GM04504 (cell line): ENCODE results near the gene EMILIN3.
A peak's percentile ranks its signal among the peaks of the same experiment; 100 is the strongest.

ENCODE experiments used
- DNase-seq: peaks from one replicate; pipeline ENCODE4 v3.0.0-alpha.2; 2012; ENCODE audit warnings: low read depth

Gene EMILIN3

DNA sequence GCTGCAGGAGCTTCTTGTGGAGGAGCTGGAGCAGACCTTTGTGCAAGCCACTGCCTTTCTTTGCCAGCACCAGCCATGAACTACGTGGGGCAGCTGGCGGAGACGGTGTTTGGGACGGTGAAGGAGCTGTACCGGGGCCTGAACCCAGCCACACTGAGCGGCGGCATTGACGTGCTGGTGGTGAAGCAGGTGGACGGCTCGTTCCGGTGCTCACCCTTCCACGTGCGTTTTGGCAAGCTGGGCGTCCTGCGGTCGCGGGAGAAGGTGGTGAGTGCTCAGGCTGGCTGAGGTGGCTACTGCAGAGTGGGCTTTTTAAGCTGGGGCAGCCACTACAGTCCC, 20.9 kb downstream of the EMILIN3 start:
- no peak for DNase-seq

DNA sequence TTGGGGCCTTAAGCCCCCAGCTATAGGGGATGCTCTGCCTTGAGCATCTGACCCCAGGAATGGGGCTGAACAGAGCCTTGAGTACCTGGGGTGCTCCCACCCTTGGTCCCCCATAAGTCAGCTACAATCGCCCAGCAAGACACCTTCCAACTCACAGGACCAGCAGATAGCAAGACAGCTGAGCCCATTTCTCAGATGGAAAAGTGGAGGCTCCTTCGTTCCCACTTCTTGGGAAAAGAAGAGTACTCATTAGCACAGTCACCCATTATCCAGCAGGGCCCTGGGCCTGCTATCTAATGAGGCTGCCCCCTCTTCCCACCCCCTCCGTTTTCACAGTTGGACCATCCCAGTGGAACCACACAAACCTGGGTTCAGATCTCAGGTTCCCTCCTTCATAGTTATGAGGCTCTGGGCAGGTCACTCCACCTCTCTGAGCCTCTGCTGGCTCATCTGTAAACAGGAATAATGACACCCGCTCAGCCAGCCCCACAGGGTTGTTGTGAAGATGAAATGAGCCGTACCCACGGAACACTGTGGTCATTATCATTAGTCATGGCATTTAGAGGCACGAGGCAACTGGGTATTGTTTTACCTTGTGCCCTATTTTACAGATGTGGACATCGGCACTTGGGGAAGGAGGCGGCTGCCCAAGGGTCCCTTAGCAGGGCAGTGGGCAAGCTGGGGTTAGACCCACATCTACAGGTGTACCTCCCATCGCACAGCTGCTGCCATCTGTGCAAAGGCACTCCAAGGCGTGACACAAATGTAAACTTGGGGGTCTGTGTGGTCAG, 21.5 kb downstream of the EMILIN3 start:
- DNase-seq = no peak

DNA sequence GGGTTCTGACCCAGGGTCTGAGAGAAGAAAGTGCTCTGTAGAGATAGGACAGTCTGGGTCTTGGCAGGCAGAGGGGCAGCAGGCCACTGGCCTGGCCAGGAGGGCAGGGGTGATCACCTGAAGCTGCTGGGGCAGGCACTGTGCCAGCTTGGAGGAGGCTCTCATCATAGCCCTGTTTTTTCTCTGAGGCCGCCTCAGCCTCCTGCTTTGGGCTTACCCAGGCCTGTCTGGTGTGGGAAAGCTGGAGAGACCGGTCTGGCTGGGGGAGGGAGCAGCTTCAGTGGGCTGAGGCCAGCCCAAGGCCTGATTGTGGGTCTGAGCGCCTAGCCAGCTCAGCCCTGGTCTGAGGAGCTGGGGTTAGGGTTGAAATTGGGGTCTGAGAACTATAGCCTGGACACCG, 22.1 kb downstream of the EMILIN3 start:
- DNase-seq = no peak

DNA sequence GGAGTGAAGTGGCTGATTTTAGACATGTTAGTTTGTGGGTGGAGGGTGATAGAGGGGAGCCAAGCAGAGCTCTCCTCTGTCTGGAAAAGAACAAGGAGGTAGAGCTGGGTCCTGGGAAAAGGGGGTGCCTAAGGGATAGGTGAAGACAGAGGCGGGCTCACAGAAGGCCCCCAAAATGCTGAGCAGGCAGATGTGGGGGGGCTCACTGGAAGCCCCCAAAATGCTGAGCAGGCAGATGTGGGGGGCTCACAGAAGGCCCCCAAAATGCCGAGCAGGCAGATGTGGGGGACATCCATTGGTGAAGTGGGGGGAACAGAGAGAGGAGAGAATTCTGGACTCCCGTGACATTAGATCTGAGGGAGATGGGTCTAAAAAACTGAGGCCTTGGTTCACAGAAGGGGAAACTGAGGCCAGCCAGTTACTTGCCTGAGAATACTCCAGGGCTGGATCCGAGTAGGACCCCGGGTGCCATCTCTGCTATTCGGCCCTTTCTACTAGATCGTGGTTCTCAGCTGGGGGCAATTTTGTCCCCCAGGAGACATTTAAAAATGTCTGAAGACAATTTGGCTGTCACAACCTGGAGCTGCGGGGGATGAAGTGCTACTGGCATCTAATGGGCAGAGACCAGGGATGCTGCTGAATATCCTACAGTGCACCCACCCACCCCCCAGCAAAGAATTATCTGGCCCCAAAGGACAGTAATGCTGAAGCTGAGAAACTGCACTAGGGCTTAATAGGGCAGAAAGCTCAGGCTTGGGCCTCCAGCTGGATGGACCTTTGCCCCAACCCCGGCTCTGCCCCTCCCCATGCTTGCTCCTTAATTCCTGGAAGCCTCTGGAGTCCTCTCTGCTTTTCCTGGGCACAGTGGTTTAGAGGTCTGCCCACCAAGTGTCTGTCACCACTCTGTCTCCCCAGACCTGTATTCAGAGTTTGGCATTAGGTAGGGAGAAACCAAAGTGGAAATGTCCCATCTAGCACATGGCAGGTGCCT, 23.8 kb downstream of the EMILIN3 start:
- no peak for DNase-seq

DNA sequence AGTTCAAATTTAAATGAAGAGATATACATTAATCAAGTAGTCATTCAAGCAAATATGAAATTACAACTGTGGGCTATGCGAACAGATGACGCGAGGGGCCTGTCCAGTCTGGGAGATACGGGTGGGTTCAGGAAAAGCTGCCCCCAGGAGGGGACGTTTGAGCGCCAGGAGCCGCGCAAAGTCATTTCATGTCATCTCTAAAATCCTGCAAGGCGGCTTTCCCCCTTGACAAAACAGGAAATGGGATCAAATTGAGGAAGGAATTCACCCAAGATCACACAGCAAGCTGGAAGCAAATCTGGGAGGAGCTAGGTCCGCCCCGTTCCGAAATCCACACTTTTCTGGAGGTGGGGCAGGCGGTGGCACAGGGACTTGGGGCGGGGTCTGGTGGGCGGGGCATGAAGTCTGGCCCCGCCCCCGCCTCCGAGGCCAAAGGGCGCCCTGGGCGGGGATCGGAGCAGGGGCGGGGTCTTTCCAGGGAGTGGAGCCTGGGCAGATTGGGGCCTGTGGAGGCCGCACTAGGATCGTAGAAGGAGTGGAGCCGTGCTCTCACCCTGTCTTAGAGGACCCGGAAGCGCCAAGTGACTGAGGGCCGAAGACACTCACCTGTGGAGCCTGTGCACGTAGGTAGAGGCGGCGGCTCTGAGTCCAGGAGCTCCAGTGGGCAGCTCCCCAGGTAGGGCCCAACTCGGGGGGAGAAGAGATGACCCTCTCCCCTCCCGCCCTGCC, 26.1 kb downstream of the EMILIN3 start, which contains the start of gene LPIN3:
Gene LPIN3, plus strand, starts transcription at position 495 of the 729 bp plus-strand sequence. CDS start 4,983 bp downstream, outside the sequence.
- DNase-seq = peak; percentile 83

DNA sequence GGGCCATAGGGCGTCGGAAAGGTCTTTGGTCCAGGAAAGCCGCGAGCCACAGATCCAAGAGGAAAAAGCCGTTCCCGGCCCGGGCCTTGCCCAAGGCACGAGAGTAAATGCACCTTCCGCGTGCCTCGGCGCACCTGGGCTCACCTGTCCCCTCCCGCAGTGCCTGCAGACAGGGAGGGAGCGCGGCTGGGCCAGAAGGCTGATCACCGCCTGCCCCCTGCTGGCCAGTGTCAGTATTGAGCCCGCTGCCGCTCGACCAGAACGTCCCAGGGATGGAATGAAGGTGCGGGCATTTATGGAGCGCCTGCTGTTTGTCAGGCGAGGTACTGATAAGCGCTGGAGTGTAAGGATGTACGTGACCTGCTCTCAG, 26.7 kb downstream of the EMILIN3 start:
- DNase-seq = peak; percentile 35

DNA sequence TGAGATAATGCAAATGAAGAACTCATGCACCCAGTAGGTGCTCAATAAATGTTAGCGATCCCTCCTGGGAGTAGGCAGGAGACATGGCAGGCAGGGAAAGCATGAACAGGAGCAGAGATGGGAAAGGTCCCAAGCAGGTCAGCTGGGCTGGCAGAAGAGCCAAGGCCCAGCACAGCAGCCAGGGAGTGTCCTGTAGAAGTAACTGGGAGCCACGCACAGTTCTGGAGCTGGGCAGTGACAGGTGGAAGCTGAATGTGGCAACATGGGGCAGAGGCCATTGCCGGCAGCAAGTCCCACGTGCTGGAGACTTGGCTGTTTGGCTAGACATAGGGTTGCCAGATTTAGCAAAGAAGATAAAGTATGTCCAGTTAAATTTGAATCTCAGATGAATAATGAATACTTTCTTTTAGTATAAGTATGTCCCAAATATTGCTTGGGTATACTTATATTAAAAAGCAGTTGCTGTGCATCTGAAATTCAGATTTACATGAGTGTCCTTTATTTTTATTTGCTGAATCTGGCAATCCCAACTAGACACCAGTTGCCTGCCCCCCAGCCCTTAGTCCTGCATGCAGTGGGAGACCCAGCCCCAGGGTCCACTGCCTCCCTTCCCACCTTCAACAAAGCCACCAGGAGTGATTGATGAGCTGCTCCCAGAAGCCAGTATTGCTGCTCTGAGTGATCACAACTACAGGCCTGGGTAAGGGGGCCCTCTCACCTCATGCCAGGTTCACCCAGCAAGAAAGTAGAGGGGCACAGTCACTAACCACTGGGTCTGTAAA, 29.7 kb downstream of the EMILIN3 start:
- DNase-seq = no peak

DNA sequence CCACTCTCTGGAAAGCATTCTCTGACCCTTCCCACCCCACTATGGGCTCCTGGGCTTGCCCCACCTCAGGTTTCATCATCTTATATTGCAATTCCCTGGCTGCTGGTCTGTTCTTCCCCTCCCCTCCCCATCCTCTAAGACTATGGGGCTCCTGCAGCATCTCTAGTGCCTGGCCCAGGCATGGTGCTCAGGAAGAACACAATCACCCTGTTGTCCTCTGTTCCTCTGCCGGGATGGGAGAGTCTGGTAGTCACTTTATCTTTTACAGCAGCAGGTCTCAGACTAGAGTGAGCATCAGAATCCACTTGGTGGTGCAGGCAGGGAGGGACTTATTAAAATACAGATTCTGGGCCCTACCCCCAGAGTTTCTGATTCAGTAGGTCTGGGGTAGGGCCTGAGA, 31.0 kb downstream of the EMILIN3 start:
- no peak for DNase-seq

DNA sequence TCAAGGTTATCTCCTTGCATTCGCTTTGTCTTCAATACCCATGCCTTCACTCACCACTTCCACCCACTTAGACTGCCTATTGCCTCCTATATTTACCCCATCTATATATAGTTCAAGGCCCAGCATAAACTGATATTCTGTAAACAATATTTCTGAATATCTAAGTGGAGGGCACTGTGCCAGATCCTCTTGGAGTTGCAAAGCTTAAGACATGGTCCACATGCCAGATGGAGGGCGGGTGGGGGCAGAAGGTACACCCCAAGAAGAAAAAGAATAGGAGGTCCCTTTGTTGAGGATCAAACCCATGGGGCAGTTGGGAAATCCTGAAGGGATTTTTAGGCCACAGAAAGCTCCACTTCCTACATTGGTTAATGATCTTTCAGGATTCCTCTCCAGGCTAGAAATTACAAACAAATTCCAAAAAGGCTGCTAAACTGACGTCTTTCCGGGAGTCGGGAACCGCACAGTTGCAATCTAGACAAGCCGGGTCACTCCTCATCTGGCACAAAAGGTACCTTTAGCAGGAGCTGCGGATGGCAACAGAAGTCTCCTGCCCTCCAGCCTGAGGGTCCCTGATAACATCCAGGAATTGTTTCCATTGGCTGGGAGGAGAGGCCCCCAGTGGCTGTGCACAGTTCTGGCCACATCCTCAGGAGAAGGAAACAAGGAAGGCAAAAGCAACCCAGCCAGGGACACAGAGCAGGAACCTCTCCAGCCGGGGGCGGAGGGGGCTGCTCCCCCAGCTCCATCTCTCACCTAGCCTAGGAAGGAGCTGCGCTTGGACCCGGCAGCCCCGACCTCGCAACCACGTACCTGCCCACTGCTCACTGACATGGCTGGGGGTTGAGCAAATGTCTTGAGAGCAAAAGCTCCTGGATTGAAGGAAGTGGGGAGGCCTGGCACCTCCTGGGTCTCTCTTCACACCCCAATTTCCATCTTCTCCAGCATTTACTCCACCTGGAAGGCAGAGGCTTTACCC, 31.9 kb downstream of the EMILIN3 start:
- no peak for DNase-seq

DNA sequence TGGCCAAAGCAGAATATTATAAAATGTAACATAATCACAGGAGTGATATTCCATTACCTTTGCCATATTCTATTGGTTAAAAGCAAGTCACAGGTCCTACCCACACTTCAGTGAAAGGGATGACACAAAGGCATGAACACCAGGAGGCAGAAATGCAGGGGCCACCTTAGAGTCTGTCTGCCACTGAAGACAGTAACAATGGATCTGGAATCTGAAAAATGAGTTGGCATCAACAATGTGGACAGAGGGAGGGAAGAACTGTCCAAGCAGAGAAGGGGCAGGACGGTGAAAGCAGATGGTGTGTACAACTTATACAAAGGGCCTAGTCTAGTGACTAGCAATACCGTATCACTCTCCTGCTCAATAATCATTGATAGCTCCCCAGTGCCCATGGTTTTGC, 32.6 kb downstream of the EMILIN3 start:
- no peak for DNase-seq

DNA sequence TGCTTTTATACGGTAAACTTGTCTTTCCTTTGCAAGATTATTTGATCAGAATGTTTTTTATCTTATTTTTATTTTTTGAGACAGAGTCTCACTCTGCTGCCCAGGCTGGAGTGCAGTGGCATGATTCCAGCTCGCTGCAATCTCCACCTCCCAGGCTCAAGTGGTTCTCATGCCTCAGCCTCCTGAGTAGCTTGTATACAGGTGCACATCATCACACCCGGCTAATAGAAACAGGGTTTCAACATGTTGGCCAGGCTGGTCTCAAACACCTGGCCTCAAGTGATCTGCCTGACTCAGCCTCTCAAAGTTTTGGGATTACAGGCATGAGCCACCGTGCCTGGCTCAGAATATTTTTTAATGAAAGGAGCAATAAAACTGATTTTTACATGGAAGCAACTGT, 34.9 kb downstream of the EMILIN3 start:
- DNase-seq = no peak

DNA sequence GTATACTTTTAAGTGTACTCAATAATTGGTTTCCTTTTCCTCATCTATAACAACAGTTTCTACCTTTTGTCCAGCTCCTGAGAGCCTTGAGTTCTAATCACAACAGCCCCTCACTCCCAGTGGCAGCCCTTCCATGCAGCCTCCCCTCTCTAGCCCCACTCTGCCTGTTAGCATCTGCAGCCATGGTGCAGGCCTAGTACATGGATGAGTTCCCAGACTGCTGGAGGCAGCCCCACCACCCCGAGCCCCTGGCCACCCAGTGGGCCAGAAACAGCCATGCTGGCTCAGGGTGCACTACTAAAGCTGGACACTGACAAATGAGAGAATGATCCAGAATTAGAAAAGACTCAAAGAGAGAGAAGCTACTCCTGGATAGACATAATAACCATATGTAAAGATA, 35.7 kb downstream of the EMILIN3 start:
- DNase-seq = no peak

DNA sequence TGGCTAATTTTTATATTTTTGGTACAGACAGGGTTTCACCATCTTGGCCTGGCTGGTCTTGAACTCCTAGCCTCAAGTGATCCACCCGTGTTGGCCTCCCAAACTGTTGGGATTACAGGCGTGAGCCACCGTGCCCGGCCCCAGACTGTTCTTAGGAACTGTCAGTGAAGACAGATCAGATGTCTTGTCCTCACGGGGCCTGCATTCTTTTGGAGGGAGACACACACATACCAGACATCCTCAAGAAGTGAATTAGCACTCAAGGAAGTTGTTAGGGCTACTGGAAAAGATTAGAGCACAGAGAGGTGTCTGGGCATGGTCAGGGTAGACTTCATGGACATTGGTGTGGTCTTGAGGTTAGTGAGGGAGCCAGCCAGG, 36.3 kb downstream of the EMILIN3 start:
- no peak for DNase-seq

DNA sequence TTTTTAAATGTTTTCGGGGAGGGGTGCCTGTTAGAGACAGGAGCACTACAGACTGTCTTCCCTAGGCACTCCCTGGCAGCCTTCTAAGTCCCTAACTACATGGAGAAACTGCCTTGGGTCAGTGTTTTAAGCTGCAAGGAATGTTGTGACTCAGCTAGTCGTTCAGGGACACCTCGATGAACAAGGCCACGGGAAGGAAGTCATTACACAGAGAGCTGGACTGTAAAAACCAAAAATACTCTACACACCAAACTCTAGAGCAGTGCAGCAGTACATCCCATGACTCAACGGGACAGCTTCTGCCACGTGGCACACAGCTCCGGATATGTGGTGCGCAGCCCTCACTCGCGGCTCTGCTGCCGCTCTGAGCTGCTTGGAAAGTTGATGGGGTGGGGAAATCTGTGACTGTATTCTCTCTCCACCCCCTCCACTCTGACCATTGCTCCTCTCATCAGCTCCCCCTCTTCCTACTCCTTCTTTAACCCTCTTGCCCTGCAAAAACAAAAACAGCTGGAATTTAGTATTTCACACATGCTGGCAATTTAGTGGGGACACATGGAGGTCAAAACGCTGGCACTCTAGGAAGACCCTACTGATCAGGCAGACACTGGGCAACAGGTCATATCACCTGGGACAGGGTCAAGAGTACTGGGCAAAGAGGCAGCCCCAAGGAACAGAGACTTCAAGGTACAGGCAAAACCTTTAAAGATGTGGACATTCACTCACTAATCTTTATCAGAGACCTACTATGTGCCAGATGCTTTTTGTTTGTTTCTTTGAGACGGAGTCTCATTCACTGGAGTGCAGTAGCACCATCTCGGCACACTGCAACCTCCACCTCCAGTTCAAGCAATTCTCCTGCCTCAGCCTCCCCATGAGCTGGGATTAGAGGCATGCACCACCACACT, 36.9 kb downstream of the EMILIN3 start:
- DNase-seq = peak; percentile 98

DNA sequence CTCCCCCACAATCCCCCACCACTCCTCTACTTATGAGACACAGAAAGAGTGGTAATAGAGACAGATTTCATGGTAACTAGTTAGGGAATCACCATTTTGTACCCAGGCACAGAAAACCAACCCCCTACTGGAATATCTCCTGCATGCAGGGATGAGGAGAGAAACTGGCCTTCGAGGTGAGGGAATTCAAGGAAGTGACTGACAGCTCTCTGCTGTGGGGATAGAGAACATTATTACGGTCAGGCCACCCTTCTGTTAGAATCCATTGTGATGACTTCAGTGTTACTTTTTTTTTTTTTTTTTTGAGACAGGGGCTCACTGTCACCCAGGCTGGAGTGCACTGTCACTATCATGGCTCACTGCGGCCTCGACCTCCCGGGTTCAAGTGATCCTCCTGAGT, 39.4 kb downstream of the EMILIN3 start:
- no peak for DNase-seq

DNA sequence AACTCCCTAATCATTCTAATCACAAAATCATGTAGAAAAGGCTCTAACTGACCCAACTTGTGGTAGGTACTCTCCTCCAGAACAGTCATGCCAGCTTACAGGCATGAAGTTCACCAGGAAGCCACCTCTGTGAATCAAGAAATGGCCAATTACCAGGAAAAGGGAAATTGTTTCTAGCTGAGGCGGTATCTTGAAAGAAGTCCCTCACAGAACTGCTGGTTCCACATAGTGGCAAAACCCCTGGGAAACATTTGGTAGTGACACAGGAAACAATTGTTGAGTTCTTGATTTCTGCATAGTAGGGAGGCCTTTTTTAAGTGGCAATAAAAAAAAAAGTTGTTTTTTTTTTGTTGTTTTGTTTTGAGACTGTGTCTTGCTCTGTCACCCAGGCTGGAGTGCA, 45.6 kb downstream of the EMILIN3 start:
- DNase-seq = no peak

DNA sequence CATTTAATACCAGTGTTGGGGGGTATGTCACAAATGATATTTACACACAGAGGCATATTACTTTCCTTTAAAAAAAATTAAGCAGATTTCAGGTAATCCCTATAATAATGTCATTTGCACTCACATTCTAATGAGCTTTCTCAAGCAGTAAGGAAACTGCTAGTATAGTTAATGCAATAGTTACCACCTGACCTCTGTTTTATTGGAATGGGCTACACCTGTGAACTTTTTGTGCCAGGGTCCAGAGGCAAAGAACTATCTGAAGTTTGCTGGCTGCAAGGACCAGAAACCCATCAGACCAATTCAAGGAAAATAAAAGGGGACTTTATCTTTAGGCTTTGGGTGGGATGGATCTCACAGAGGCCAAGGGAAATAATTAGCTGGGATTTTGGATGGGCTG, 46.2 kb downstream of the EMILIN3 start:
- DNase-seq = no peak

DNA sequence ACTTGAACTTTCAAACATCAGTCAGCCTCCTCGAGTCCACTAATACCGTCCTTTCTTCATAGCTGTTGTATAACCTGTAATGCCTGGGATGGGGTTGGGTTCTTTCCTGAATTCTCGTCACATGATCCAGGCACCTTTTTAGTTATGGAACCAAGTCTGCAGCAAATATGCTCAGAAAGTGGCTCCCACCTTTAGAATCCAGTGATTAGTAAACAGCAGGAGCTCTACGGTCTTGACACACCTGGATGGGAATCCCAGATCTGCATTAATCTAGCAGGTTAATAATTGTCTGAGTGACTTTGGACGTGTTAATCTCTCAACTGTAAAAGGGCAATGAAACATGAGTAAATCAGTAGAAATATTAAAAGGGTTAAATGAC, 48.4 kb downstream of the EMILIN3 start:
- no peak for DNase-seq

DNA sequence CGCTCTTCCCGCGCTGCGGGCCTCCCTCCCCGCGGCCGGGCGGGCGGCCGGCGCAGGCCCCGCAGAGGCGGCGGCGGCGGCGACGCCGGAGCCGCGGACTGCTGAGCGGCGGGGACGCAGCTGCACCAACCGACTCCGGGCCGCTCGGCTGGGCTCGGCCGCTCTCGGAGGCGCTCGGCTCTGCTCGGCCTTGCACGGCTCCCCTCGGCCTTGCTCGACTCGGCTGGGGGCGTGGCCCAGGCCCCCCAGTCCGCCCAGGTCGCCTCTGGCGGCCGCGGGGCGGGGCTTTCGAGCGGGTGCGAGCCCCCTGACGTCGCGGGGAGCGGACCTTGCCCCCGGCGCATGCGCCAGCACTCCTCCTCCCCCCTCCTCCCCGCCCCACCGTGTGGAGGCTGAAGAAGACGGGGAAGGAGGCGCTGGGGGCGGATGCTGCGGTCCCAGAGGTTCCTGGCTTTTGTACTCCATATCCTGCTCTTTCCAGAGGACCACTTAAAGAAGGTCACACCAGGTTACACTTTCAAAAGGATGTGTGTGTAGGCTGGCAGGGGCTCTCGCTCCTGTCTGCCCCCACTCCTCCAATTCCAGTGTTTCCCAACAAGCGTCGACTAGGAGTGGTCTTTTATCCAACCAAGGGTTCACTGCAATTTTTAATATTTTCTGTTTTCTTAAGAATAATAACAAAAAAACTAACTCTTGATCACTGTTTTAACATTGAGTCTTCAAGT, 48.9 kb downstream of the EMILIN3 start, which contains the start of gene ZHX3:
Gene ZHX3, minus strand, starts transcription at position 186 of the 725 bp plus-strand sequence. CDS start 112,815 bp downstream, outside the sequence.
- peak; percentile 93 for DNase-seq
